Measurements from ENCODE around the gene SWI5. TPM values are rescaled to one million over a fixed set of nuclear protein-coding genes. Genes with fewer than 3 reads are reported as not detected.

Gene SWI5
- total RNA-seq, 1 experiment from 2014 or later, result 18.0 TPM

DNA sequence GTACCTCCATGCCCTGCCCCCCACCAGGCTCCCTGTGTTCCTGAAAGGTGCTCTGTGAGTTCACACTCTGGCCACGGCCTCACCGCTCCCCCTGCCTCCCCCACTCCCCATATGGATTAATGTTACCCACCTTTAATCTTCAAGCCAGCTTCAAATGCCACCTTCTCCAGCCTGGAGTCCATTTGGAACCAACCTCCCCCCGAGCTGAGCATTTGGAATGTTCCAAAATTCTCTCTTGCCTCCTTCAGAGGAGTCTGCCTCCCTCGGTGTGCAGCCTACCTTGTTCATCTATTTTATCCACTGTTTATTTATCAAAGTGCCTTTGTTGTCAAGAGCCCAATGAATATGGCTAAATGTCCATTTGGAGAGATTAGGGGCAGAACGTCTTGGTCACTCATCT lies 4.6 kb upstream of the SWI5 start:
- Histone ChIP-seq H3K36me3 (ENCODE audit: control insufficient read depth, insufficient read depth, low read length) (peaks cover 2% of the 10 kb centered on the region; the same call in 1 of the 2 replicates), H3K9me3 (no peaks in the 10 kb centered on the region), H3K4me1 (no peaks in the 10 kb centered on the region), H3K4me3 (ENCODE audit: low read depth, low read length) (no peak overlapping the region), H3K27me3 (replicated peaks; ENCODE audit: control insufficient read depth, insufficient read depth, low read length) (no peaks in the 10 kb centered on the region)
- no TSS peak for BruUV-seq (replicated peaks)
- Mint-ChIP-seq H3K4me1 (ENCODE audit: low read depth, unreplicated experiment) (peaks cover 2% of the 10 kb centered on the region), H3K36me3 (ENCODE audit: insufficient read depth, unreplicated experiment) (peaks cover 71% of the 10 kb centered on the region), H3K9me3 (ENCODE audit: unreplicated experiment) (no peaks in the 10 kb centered on the region), H3K27ac (ENCODE audit: unreplicated experiment) (no peak overlapping the region), H3K27me3 (ENCODE audit: insufficient read depth, unreplicated experiment) (peaks cover 2% of the 10 kb centered on the region), H3K4me3 (ENCODE audit: unreplicated experiment) (no peak overlapping the region)
- CTCF ChIA-PET, result no interaction called here
- intact Hi-C loops (cut with micrococcal nuclease; ENCODE audit: unreplicated experiment), result no loop called here
- POLR2A ChIA-PET, result no interaction called here
- no peak for DNase-seq
- TF ChIP-seq, protein P1, sequence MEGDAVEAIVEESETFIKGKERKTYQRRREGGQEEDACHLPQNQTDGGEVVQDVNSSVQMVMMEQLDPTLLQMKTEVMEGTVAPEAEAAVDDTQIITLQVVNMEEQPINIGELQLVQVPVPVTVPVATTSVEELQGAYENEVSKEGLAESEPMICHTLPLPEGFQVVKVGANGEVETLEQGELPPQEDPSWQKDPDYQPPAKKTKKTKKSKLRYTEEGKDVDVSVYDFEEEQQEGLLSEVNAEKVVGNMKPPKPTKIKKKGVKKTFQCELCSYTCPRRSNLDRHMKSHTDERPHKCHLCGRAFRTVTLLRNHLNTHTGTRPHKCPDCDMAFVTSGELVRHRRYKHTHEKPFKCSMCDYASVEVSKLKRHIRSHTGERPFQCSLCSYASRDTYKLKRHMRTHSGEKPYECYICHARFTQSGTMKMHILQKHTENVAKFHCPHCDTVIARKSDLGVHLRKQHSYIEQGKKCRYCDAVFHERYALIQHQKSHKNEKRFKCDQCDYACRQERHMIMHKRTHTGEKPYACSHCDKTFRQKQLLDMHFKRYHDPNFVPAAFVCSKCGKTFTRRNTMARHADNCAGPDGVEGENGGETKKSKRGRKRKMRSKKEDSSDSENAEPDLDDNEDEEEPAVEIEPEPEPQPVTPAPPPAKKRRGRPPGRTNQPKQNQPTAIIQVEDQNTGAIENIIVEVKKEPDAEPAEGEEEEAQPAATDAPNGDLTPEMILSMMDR (IDR thresholded peaks at IDR 0.05; ENCODE audit: insufficient read depth in 1 of 2, low read depth in 1 of 2, low read length in 1 of 2, severe bottlenecking in 1 of 2, unreplicated experiment in 1 of 2), result no peak

DNA sequence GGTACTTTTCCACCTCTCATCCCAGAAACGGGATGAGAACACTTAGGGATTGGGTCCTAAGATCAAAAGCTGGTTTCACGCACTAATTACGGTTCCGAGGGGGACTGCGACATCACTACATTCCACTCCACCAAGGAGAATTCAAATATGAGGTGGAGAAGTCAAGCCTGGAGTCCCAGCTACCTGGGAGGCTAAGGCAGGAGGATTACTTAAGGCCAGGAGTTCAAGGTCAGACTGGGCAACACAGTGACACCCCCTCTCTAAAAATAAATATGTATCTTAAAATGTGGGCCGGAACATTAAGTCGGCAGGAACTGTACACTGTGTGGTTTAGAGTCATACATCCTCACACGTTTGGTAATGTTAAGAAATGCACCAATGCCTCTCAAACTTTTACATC lies 1.8 kb upstream of the SWI5 start:
- peaks cover 18% of the 10 kb centered on the region for H3K4me1 Mint-ChIP-seq (ENCODE audit: low read depth, unreplicated experiment)
- no TSS peak for BruUV-seq (replicated peaks)
- no peak for DNase-seq
- H3K27me3 ChIP-seq (replicated peaks; ENCODE audit: control insufficient read depth, insufficient read depth, low read length), result no peaks in the 10 kb centered on the region
- no peak overlapping the region for H3K4me3 Mint-ChIP-seq (ENCODE audit: unreplicated experiment)
- POLR2A ChIA-PET, result no interaction called here
- no peak overlapping the region for H3K4me3 ChIP-seq (ENCODE audit: low read depth, low read length)
- peaks cover 5% of the 10 kb centered on the region for H3K4me1 ChIP-seq
- H3K27me3 Mint-ChIP-seq (ENCODE audit: insufficient read depth, unreplicated experiment), result peaks cover 2% of the 10 kb centered on the region
- CTCF ChIA-PET, result no interaction called here
- intact Hi-C loops (cut with micrococcal nuclease; ENCODE audit: unreplicated experiment), result no loop called here
- peaks cover 65% of the 10 kb centered on the region for H3K36me3 Mint-ChIP-seq (ENCODE audit: insufficient read depth, unreplicated experiment)
- peaks cover 2% of the 10 kb centered on the region; the same call in 1 of the 2 replicates for H3K36me3 ChIP-seq (ENCODE audit: control insufficient read depth, insufficient read depth, low read length)
- TF ChIP-seq, protein P1 (IDR thresholded peaks at IDR 0.05; ENCODE audit: insufficient read depth in 1 of 2, low read depth in 1 of 2, low read length in 1 of 2, severe bottlenecking in 1 of 2, unreplicated experiment in 1 of 2), result no peak
- peak overlapping the region; percentile 27 for H3K27ac Mint-ChIP-seq (ENCODE audit: unreplicated experiment)
- no peaks in the 10 kb centered on the region for H3K9me3 ChIP-seq
- no peaks in the 10 kb centered on the region for H3K9me3 Mint-ChIP-seq (ENCODE audit: unreplicated experiment)

DNA sequence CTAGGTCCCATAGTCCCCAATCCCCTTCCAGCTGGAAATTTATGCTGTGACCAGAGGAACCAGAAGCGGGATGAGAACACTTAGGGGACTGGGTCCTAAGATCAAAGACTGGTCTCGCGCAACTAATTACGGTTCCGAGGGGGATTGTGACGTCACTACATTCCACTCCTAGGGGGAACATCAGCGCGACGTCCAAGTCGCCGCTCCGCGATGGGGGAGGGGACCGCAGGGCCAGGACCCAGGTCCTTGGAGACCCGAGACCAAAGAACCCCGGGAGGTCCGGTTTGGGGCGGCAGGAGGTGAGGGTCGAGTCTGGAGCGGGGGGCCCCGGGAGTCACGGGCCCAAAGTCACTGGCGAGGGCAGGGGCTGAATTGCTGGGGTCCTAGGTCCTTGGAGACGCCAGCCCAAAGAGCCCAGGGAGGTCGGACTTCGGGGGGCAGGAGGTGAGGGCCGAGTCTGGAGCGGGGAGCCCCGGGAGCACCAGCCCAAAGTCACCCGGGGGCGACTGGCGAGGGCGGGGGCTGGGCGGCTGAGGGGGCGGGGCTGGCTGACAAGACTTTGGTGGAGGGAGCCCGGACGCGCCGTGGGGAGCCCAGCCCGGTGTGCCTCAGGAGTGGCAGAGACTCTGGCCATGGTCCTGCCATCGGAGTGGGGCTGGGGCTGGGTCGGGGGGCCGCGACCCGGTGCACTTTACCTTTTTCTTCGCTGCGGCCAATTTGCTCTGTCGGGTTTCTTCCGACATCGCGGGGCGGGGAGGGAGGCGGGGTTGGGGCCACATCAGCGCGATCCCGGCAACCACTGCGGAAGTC lies 673 bp upstream of the SWI5 start, which contains the start of gene GOLGA2:
TSS of gene GOLGA2 (minus strand) at position 810 of the 810 bp plus-strand sequence. CDS start at position 779, 31 bp downstream.
- no TSS peak for BruUV-seq (replicated peaks)
- peaks cover 63% of the 10 kb centered on the region for H3K36me3 Mint-ChIP-seq (ENCODE audit: insufficient read depth, unreplicated experiment)
- peak; percentile 56 to 64 for DNase-seq
- Histone ChIP-seq H3K4me1 (peaks cover 5% of the 10 kb centered on the region), H3K36me3 (ENCODE audit: control insufficient read depth, insufficient read depth, low read length) (peaks cover 2% of the 10 kb centered on the region; the same call in 1 of the 2 replicates), H3K9me3 (no peaks in the 10 kb centered on the region), H3K4me3 (ENCODE audit: low read depth, low read length) (peak within 1 kb of the TSS; percentile 88), H3K27me3 (replicated peaks; ENCODE audit: control insufficient read depth, insufficient read depth, low read length) (no peaks in the 10 kb centered on the region)
- H3K27ac Mint-ChIP-seq (ENCODE audit: unreplicated experiment), result peak within 1 kb of the TSS; percentile 97
- ChIA-PET CTCF (interaction anchor here (0.6 to 1.5 kb wide), 10 partner anchors 17 to 89 kb away, joined by 3 to 10 read pairs (median 6); no protein-coding TSS in a partner anchor), POLR2A (interaction anchor here (0.6 to 1.6 kb wide), 12 partner anchors 10 to 277 kb away, joined by 3 to 15 read pairs (median 4); partner anchors contain the start of genes CERCAM, SPTAN1 and URM1)
- TF ChIP-seq, protein P1 (IDR thresholded peaks at IDR 0.05; ENCODE audit: insufficient read depth in 1 of 2, low read depth in 1 of 2, low read length in 1 of 2, severe bottlenecking in 1 of 2, unreplicated experiment in 1 of 2), result no peak
- H3K27me3 Mint-ChIP-seq (ENCODE audit: insufficient read depth, unreplicated experiment), result peaks cover 2% of the 10 kb centered on the region
- H3K4me1 Mint-ChIP-seq (ENCODE audit: low read depth, unreplicated experiment), result peaks cover 28% of the 10 kb centered on the region
- no peaks in the 10 kb centered on the region for H3K9me3 Mint-ChIP-seq (ENCODE audit: unreplicated experiment)
- H3K4me3 Mint-ChIP-seq (ENCODE audit: unreplicated experiment), result peak within 1 kb of the TSS; percentile 98
- intact Hi-C loops (cut with micrococcal nuclease; ENCODE audit: unreplicated experiment), result loop anchor here (1.0 kb wide), 3 partner anchors 25 to 64 kb away; no protein-coding TSS in a partner anchor
